Measurements from ENCODE around the gene SLC16A2.
"Not testable (repeated sequence)": the region's sequence is repeated elsewhere in the genome, so short reads cannot be mapped to it uniquely, and the experiment has no call there.

Gene SLC16A2

DNA sequence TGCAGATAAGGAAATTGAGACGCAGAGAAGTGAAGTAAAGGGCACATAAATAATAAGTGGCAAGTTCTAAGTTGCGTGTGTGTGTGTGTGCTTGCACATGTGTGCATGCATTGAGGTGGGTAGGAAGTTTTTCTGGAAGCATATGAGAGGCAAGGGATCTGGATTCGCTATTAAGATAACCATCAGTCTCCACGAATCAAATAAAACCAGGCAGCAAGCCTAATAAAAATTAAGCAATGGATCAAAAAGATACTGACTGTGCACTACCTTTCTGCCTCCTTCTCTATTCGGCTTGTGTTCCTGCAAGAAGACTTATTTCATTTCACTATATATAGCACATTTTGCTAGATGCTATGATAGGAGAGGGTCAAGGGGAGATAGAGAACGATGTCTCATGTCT is 23.8 kb downstream of the SLC16A2 start:
- DNase-seq (ENCODE audit: low spot score) (no peak), FAIRE-seq (no peak)

- DNase-seq (ENCODE audit: low spot score): no peak
- no peak for FAIRE-seq
Observed at GRCh38 chrX:74446876-74447275, 25.6 kb downstream of the SLC16A2 start.

- FAIRE-seq (no peak), DNase-seq (ENCODE audit: low spot score) (no peak)
Observed at GRCh38 chrX:74448669-74449068, 27.4 kb downstream of the SLC16A2 start.

GRCh38 chrX:74449322-74449936 is 28.1 kb downstream of the SLC16A2 start:
- DNase-seq (ENCODE audit: low spot score): peak; percentile 57

GRCh38 chrX:74449937-74450330 is 28.6 kb downstream of the SLC16A2 start:
- FAIRE-seq (no peak), DNase-seq (ENCODE audit: low spot score) (peak; percentile 23)

More at GRCh38 chrX:74449322-74449936, 28.1 kb downstream of the SLC16A2 start:
- peak; percentile 40 for FAIRE-seq

DNA sequence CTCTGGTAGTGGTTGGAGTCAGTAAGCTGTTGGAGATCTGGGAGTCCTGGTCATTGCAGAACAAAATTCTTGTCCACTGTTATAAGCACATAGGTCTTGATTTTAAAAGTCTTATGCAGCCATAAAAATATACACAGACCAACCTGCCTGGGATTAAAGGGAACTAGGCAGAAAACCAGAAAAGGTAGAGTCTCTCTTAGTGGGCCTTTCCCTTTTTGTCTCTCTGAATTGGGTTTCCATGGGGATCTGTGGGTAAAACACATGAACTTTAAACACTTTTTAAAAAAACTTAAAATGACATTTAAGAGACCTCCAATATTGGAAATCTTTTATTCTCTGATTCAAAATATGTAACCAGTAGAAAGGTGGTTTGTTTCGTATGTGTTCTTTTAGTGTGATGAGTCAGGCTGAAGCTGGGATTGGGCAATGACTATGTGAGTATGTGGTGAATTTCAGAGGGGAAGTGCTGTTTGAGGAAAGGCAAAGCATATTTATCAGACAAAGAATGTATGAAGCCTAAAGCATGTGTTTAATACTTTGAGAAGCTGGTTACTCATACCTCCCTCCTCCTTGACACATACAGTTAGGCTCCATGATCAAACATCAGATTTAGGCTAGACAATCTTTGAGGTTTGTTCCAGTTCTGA is 29.6 kb downstream of the SLC16A2 start:
- DNase-seq (ENCODE audit: low spot score) (peak; percentile 61), FAIRE-seq (no peak)

DNA sequence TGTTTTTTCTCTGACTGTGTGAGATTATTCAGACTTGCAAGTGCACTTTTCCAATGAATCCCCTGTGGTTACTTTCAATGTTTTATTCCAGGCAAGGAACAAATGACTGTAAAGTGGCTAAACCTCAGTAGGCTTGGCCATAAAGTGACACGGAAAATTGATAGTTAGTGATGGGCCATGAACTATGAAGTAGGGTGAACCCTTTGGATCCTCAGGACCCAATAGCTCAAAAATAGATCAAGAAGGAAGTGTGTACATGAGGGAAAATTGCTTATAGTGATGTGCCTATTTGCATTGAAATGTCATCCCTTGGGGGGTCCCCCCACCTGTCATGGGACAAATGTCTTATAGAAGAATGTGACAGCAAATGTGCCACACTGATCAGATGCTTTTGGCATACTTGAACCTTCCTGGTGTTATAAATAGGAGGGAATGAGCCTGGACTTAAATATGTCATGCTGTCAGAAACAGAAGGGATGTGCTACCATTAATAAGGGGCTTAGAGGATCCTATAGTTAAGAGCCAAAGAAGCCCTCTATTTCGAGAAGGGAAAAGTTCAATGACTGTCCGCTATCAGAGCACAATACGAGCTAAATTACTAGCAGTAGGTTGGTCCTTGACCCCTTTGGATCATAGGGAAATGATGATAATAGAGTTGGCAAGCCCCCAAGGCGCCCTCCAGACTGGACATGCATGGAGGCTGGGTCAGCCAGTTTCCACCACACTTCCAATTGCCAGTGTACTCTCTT is 30.3 kb downstream of the SLC16A2 start:
- DNase-seq (ENCODE audit: low spot score) (no peak), FAIRE-seq (no peak)

DNA sequence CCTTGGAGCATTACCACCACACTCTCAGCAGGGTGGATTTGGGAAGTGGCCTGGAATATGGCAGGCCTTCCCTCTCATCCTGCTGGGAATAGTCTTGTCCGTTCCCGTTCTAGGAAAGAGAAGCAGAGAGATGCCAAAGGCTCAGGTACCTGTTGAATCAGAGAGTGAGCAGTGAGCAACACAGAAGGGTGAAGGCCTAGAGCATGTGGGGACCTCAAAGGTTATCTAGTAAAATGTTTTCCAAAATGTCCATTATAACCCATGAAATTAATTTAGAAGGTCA is 30.8 kb downstream of the SLC16A2 start:
- DNase-seq (ENCODE audit: low spot score) (no peak), FAIRE-seq (no peak)

DNA sequence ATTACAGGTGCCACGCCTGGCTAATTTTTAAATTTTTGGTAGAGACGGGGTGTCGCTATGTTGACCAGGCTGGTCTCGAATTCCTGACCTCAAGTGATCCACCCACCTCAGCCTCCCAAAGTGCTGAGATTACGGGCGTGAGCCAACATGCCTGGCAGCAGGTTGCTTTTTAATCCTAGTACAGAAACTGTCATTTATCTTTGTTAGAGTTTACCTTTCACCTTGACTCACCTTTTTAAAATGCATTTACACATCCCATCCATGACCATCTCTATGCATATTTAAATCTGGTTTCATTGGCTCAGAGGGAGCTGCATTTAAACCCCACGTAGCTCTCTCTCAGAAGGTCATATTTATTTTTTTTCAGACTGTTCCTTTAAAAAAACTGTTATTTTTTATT is 31.9 kb downstream of the SLC16A2 start:
- DNase-seq (ENCODE audit: low spot score) (no peak), FAIRE-seq (no peak)

DNA sequence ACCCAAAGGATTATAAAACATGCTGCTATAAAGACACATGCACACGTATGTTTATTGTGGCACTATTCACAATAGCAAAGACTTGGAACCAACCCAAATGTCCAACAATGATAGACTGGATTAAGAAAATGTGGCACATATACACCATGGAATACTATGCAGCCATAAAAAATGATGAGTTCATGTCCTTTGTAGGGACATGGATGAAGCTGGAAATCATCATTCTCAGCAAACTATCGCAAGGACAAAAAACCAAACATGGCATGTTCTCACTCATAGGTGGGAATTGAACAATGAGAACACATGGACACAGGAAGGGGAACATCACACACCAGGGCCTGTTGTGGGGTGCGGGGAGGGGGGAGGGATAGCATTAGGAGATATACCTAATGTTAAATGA is 32.9 kb downstream of the SLC16A2 start:
- not testable (repeated sequence) for FAIRE-seq; DNase-seq (ENCODE audit: low spot score)

DNA sequence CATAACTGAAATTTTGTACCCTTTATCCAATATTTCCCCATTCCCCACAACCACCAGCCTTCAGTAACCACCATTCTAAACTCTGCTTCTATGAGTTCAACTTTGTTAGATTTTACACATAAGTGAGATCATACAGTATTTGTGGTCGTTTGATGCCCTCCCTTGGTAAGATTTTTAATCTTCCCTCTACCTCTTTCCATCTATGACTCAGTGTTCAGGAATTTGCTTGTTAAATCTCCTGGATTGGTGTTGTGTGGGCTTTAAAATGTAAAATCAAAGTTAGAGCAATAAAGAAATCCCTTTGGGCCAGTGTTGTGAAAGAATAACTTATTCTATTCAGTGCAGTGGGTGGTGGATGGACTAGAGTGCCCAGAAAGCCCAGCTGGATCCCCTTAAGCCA is 37.4 kb downstream of the SLC16A2 start:
- no peak for FAIRE-seq
- peak; percentile 62 for DNase-seq (ENCODE audit: low spot score)

- DNase-seq (ENCODE audit: low spot score) (no peak), FAIRE-seq (no peak)
Observed at GRCh38 chrX:74461384-74461783, 40.1 kb downstream of the SLC16A2 start.

DNA sequence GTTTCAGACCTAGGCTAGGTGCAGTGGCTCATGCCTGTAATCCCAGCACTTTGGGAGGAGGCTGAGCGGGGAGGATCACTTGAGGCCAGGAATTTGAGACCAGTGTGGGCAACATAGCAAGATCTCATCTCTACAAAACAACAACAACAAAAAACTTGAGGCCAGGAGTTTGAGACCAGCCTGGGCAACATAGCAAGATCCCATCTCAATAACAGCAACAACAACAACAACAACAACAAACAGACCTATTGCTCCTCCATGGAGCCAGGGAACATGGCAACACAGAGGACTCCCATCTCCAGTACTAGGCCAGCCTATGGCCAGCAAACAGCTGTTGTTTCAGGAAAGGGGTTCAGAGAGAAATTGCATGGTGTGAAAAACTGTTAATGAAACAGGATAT is 43.4 kb downstream of the SLC16A2 start:
- FAIRE-seq: no peak

GRCh38 chrX:74465424-74465823 is 44.1 kb downstream of the SLC16A2 start:
- DNase-seq (ENCODE audit: low spot score) (no peak), FAIRE-seq (no peak)

More for the DNA sequence above, 43.4 kb downstream of the SLC16A2 start:
- no peak for DNase-seq (ENCODE audit: low spot score)

GRCh38 chrX:74467656-74468055 is 46.4 kb downstream of the SLC16A2 start:
- DNase-seq (ENCODE audit: low spot score): no peak
- FAIRE-seq: no peak

GRCh38 chrX:74473116-74473515 is 51.8 kb downstream of the SLC16A2 start:
- DNase-seq (ENCODE audit: low spot score); FAIRE-seq: not testable (repeated sequence)

DNA sequence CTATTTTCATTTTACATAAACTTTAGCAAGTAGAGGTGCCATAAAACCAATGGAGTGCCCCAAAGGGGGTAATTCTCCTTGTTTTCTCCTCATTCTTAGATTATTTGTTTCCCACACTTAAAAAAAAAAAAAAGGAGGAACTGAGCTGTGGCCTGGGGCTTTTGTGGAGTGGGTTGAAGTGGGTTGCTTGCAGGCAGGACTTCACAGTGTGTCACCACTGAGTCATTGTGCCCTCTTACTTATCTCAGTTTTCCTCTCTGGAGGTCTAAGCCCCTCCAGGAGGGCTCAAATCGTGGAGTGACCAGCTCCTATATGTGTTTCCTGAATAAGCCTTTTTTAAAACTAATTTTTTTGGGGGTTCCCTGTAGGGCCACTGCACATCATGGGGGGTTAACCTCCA is 69.0 kb downstream of the SLC16A2 start:
- FAIRE-seq: no peak
- DNase-seq (ENCODE audit: low spot score): no peak

DNA sequence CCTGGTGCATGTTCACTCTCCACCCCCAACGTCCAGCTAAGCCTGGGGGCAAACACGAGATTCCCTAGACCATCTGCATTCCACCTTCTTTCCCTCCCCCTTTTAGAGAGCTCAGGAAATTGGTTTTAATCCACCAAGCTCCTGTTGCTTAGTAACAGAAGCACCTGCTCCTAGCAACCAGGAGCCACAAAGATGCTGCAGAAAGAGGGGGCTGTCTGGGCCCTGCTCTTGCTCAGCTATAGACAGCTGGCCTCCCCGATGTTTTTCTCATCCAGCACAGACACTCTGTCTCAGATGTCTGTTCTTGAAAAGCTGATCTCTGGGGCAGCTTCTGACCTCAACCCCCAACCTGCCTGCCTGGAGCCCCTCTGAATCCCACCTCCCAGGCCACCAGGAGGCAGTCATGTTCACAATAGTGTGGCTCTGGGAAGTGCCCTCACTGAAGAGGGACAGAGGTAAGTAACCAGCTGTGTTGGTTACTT is 71.5 kb downstream of the SLC16A2 start:
- no peak for FAIRE-seq
- DNase-seq (ENCODE audit: low spot score): no peak

DNA sequence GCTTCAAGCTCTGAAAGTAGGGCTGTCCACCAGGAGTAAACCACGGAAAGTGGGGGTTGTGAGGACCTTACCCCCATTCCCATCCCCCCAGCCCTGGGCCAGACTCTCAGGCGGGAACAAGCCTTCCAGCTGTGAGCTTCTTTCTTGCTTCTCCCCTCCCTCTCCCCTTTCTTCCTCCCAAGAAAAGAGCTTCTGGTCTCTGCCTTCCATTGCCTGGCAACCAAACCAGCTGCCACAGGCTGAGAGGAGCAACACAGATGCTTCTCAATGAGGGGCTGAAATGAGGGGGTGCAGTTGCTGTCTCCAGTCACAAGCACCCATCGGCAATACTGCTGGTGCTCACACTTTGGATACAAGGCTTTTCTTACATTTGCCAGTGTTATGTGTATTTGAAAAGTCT is 72.5 kb downstream of the SLC16A2 start:
- no peak for FAIRE-seq
- no peak for DNase-seq (ENCODE audit: low spot score)

GRCh38 chrX:74498924-74499323 is 77.6 kb downstream of the SLC16A2 start:
- no peak for FAIRE-seq
- DNase-seq (ENCODE audit: low spot score): no peak

DNA sequence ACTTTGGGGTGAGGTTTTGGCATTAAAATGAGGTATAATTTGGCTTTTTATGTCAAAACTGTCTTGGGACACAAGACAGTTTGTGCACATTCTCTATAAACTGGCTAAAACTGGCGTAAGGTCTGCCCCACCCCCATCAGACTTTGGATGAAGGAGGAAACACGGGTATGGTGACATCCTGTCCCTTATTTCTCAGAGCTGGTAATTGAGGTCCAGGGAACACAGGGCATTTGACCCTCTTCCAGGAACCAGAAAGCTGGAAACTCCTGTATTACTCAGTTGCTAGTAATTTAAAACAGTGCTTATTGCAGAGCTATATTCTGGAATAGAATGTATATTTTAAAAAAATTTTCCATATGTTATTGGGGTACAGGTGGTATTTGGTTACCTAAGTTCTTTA is 78.8 kb downstream of the SLC16A2 start:
- FAIRE-seq (no peak), DNase-seq (ENCODE audit: low spot score) (no peak)

DNA sequence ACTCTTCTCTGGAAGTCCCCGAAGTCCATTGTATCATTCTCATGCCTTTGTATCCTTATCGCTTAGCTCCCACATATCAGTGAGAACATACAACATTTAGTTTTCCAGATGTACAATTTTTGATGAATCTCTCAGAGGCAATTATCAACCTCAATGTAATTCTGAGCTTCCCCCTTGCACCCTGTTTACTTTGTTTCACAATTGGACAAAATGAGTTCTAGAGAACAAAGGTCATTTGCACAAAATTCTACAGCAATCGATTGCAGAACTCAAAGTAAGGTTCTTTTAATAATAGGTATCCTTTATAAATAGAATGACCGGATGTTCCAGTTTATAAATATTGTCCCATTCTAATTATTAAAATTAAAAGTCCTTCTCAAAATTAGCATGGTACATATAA is 79.3 kb downstream of the SLC16A2 start:
- FAIRE-seq: no peak

DNA sequence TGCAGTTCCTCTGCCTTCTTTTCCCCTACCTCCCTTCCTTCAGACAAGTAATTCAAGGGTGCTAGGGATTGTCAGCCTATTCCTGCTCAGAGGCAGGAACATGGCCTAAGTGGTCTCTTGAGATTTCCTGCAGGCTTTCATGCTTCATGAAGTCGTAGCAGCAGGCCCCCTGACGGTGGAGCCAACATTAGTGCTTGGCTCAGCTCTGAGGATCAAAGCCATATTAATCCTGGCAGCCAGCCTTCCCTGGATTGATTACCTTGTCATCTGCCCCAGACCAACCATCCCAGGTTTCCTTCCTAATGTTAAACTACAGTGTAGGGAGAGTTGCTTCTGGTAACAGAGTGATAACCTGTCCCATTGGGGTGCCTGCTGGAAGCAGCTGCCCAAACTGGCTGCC is 84.1 kb downstream of the SLC16A2 start:
- no peak for FAIRE-seq
- DNase-seq (ENCODE audit: low spot score): no peak

More for the DNA sequence above, 79.3 kb downstream of the SLC16A2 start:
- no peak for DNase-seq (ENCODE audit: low spot score)

Measured in urothelium cell line (cell line).